ENCODE results near the gene SLC43A1. TPM values are rescaled to one million over a fixed set of nuclear protein-coding genes. Genes with fewer than 3 reads are reported as not detected.

Gene SLC43A1
- polyA plus RNA-seq (2013, experiment 1 of 4) = 1.4 TPM
- 0.71 TPM for polyA plus RNA-seq (2013, experiment 2 of 4)
- 1.3 TPM for polyA plus RNA-seq (2013, experiment 3 of 4)
- 1.5 TPM for polyA plus RNA-seq (2013, experiment 4 of 4)

DNA sequence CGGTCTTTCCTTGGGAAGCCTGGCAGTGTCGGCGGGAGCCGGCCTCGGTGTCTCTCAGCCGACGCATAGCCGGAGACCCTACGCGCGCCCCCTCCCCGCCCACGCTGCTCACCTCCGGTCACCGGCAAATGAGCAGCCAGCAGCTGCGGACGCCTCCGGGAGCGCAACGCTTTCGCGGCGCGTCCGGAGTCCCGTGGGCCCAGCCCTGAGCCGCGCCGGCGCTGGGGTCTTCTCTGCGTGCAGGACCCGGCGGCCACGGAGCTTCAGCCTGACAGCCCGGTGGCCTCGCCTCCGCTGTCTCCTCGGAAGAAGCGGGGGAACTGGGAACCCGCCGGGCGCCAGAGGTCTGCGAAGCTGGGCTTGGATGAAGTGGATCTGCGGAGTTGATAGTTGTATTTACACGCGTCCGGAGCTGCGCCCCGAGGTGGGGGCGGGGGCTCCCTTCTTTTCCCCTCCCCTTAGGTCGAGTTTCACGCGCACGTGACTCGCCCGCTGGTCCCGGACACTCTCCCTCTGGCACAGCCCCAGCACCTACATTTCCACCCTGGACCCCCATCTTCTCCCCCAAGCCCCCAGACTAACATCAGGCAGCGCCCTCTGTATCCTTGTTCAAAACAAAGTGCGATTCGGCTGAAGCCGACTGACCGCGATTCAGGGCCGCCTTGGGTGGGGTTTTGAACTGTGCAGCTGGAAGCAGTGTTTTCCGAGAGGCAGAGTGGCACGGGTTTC, at the start of gene SLC43A1:
SLC43A1 (minus strand) TSS at position 371 of the 729 bp plus-strand sequence. CDS start 1,591 bp downstream, outside the sequence.
- Histone ChIP-seq H3K9me3 (ENCODE audit: control insufficient read depth, low read length) (no peaks in the 10 kb centered on the region), H3K4me3 (ENCODE audit: insufficient read depth, low read depth, low read length) (peak within 1 kb of the TSS; percentile 43), H3K4me1 (ENCODE audit: control insufficient read depth, insufficient read depth, low read length) (peaks cover 12% of the 10 kb centered on the region), H3K27me3 (ENCODE audit: control insufficient read depth, insufficient read depth, low read length, poor library complexity, severe bottlenecking) (peaks cover 58% of the 10 kb centered on the region), H3K27ac (ENCODE audit: insufficient read depth, low read depth, low read length, poor library complexity, severe bottlenecking) (no peak within 1 kb of the TSS), H3K36me3 (ENCODE audit: control insufficient read depth, insufficient read depth, low read length) (no peaks in the 10 kb centered on the region)
- WGBS, 2 experiments = 0% methylated on average over 66 of the region's 66 CpGs

DNA sequence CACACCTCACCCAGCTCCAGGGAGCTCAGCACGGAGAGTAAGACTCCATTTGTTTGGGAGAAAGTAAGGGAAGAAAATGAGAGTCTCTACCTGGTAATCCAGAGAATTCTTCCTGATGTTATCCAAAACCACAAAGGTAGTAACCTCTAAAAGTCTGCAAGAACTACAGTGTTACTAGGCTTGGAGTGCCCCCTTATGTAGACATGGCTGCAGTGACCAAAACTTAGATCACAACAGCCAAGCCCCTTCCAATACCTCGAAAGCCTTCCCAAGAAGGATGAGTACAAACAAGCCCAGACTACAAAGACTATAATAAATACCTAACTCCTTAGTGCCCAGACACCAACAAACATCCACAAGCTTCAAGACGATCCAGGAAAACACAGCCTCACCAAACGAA, 47.1 kb upstream of the SLC43A1 start:
- Histone ChIP-seq H3K36me3 (ENCODE audit: control insufficient read depth, insufficient read depth, low read length) (peaks cover 11% of the 10 kb centered on the region), H3K4me3 (ENCODE audit: insufficient read depth, low read depth, low read length) (no peak overlapping the region), H3K9me3 (ENCODE audit: control insufficient read depth, low read length) (no peaks in the 10 kb centered on the region), H3K27ac (ENCODE audit: insufficient read depth, low read depth, low read length, poor library complexity, severe bottlenecking) (no peak overlapping the region), H3K27me3 (ENCODE audit: control insufficient read depth, insufficient read depth, low read length, poor library complexity, severe bottlenecking) (no peaks in the 10 kb centered on the region), H3K4me1 (ENCODE audit: control insufficient read depth, insufficient read depth, low read length) (peaks cover 7% of the 10 kb centered on the region)
- WGBS, 2 experiments = 72 to 79% methylated on average over 4 of the region's 4 CpGs

DNA sequence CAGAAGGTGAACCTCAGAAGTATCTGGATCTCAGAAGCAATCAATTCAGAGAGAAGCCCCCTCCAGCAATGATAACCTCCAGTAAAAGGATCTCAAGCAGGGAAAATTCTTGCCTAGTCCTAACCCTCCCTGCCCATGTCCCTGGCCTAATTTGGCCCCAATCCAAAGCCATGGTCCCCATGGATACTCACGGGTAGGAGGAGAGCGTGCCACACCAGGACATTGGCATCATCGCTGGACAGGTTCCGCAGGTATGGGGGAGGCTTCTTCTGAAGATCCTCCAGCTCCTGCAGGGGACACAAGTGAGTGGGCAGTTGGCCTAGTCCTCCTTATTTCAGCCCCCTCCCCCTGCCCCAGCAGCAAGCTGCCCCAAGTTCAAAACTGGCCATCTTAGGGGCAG, 44.6 kb upstream of the SLC43A1 start:
- Histone ChIP-seq H3K27me3 (ENCODE audit: control insufficient read depth, insufficient read depth, low read length, poor library complexity, severe bottlenecking) (no peaks in the 10 kb centered on the region), H3K4me3 (ENCODE audit: insufficient read depth, low read depth, low read length) (no peak overlapping the region), H3K27ac (ENCODE audit: insufficient read depth, low read depth, low read length, poor library complexity, severe bottlenecking) (no peak overlapping the region), H3K9me3 (ENCODE audit: control insufficient read depth, low read length) (no peaks in the 10 kb centered on the region), H3K4me1 (ENCODE audit: control insufficient read depth, insufficient read depth, low read length) (no peaks in the 10 kb centered on the region), H3K36me3 (ENCODE audit: control insufficient read depth, insufficient read depth, low read length) (peaks cover 30% of the 10 kb centered on the region)
- 95 to 97% methylated on average over 4 of the region's 4 CpGs for WGBS, 2 experiments

DNA sequence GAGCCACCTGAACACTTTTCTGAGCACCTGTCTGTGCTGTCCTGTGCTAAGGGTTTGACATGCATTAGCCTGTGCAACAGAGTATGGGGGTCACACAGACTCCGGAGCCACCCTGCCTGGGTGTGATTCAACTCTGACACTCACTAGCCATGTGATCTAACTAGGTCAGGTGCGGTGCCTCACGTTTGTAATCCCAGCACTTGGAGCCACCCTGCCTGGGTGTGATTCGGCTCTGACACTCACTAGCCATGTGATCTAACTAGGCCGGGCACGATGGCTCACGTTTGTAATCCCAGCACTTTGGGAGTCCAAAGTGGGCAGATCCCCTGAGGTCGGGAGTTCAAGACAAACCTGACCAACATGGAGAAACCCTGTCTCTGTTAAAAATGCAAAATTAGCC, 40.5 kb upstream of the SLC43A1 start:
- H3K27me3 ChIP-seq (ENCODE audit: control insufficient read depth, insufficient read depth, low read length, poor library complexity, severe bottlenecking) = no peaks in the 10 kb centered on the region
- no peak overlapping the region for H3K27ac ChIP-seq (ENCODE audit: insufficient read depth, low read depth, low read length, poor library complexity, severe bottlenecking)
- peaks cover 49% of the 10 kb centered on the region for H3K36me3 ChIP-seq (ENCODE audit: control insufficient read depth, insufficient read depth, low read length)
- no peaks in the 10 kb centered on the region for H3K9me3 ChIP-seq (ENCODE audit: control insufficient read depth, low read length)
- 92 to 93% methylated on average over 8 of the region's 8 CpGs for WGBS, 2 experiments
- H3K4me1 ChIP-seq (ENCODE audit: control insufficient read depth, insufficient read depth, low read length) = no peaks in the 10 kb centered on the region
- H3K4me3 ChIP-seq (ENCODE audit: insufficient read depth, low read depth, low read length) = no peak overlapping the region

DNA sequence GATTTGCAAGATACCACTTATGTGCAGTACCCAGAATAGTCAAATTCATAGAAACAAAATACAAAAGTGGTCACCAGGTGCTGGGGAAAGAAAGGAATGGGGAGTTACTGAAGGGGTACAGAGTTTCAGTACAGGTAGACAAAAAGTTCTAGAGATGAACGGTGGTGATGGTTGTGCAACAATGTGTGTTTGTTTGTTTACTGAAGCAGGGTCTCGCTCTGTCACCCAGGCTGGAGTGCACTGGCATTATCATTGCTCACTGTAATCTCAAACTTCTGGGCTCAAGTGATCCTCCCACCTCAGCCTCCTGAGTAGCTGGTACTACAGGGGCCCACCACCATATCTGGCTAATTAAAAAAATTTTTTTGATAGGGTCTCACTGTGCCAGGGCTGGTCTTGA, 39.9 kb upstream of the SLC43A1 start:
- Histone ChIP-seq H3K4me3 (ENCODE audit: insufficient read depth, low read depth, low read length) (no peak overlapping the region), H3K4me1 (ENCODE audit: control insufficient read depth, insufficient read depth, low read length) (no peaks in the 10 kb centered on the region), H3K27ac (ENCODE audit: insufficient read depth, low read depth, low read length, poor library complexity, severe bottlenecking) (no peak overlapping the region), H3K36me3 (ENCODE audit: control insufficient read depth, insufficient read depth, low read length) (peaks cover 50% of the 10 kb centered on the region), H3K27me3 (ENCODE audit: control insufficient read depth, insufficient read depth, low read length, poor library complexity, severe bottlenecking) (no peaks in the 10 kb centered on the region), H3K9me3 (ENCODE audit: control insufficient read depth, low read length) (no peaks in the 10 kb centered on the region)
- WGBS, 2 experiments = 90 to 100% methylated on average over 2 of the region's 2 CpGs

DNA sequence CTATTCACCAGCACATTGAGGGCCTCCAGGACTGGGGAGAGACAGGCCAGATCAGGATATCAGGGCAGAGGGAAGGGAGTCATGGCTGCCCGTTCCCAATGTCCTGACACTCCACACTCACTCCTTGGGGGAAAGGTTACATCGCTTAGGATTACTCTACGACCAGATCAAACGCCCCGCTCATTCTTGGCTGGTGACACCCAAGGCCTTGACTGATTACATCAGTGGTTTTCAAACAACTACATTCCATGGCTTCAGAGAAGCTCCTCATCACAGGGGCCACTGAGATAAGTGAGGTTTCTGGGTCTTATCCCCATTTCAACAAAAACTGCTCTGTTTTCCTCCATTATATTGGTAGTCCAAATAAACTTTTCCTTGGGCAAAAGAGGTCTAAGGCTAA, 37.0 kb upstream of the SLC43A1 start:
- H3K4me1 ChIP-seq (ENCODE audit: control insufficient read depth, insufficient read depth, low read length) = peaks cover 2% of the 10 kb centered on the region
- no peaks in the 10 kb centered on the region for H3K9me3 ChIP-seq (ENCODE audit: control insufficient read depth, low read length)
- H3K27ac ChIP-seq (ENCODE audit: insufficient read depth, low read depth, low read length, poor library complexity, severe bottlenecking) = no peak overlapping the region
- no peaks in the 10 kb centered on the region for H3K27me3 ChIP-seq (ENCODE audit: control insufficient read depth, insufficient read depth, low read length, poor library complexity, severe bottlenecking)
- H3K36me3 ChIP-seq (ENCODE audit: control insufficient read depth, insufficient read depth, low read length) = peaks cover 46% of the 10 kb centered on the region
- 90 to 95% methylated on average over 5 of the region's 5 CpGs for WGBS, 2 experiments
- no peak overlapping the region for H3K4me3 ChIP-seq (ENCODE audit: insufficient read depth, low read depth, low read length)

DNA sequence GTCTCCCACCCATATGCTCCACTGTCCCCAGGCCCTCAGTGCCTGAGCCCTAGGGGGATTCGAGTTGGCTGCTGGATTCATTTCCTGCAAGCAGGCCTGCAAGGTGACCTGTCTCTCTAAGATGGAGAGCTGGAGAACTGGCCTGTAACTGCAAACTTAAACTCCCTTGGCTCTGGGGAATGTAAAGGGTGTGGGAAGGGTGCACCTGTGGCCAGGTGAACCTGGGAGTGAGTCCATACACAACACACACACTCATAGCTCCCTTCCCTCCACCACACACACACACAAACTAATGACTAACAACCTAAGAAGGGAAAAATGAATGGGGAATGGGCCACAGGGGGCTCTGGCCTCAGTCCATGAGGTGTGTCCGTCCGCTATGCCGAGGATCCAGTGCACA, 36.4 kb upstream of the SLC43A1 start:
- Histone ChIP-seq H3K27ac (ENCODE audit: insufficient read depth, low read depth, low read length, poor library complexity, severe bottlenecking) (no peak overlapping the region), H3K4me1 (ENCODE audit: control insufficient read depth, insufficient read depth, low read length) (peaks cover 3% of the 10 kb centered on the region), H3K36me3 (ENCODE audit: control insufficient read depth, insufficient read depth, low read length) (peaks cover 42% of the 10 kb centered on the region), H3K27me3 (ENCODE audit: control insufficient read depth, insufficient read depth, low read length, poor library complexity, severe bottlenecking) (no peaks in the 10 kb centered on the region), H3K4me3 (ENCODE audit: insufficient read depth, low read depth, low read length) (no peak overlapping the region), H3K9me3 (ENCODE audit: control insufficient read depth, low read length) (no peaks in the 10 kb centered on the region)
- WGBS, 2 experiments = 96 to 97% methylated on average over 4 of the region's 4 CpGs

DNA sequence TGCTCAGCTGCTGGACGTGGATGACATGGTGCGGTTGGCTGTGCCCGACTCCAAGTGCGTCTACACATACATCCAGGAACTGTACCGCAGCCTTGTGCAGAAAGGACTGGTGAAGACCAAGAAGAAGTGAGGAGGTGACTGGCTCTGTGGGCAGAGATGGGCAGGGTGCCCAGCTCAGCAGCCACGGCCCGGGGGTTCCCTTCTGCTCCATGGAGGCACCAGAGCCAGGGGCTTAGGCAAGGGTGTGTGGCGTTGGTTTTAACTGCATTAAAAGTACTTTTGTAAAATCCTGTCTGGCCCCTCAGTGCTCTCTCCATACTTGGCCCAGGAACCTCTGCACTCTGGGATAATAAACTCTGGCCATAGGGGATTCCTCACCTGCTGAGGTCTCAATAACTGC, 34.5 kb upstream of the SLC43A1 start:
- Histone ChIP-seq H3K27me3 (ENCODE audit: control insufficient read depth, insufficient read depth, low read length, poor library complexity, severe bottlenecking) (no peaks in the 10 kb centered on the region), H3K9me3 (ENCODE audit: control insufficient read depth, low read length) (no peaks in the 10 kb centered on the region), H3K4me3 (ENCODE audit: insufficient read depth, low read depth, low read length) (no peak overlapping the region), H3K27ac (ENCODE audit: insufficient read depth, low read depth, low read length, poor library complexity, severe bottlenecking) (no peak overlapping the region), H3K36me3 (ENCODE audit: control insufficient read depth, insufficient read depth, low read length) (peaks cover 26% of the 10 kb centered on the region), H3K4me1 (ENCODE audit: control insufficient read depth, insufficient read depth, low read length) (peaks cover 3% of the 10 kb centered on the region)
- 88 to 89% methylated on average over 8 of the region's 8 CpGs for WGBS, 2 experiments

DNA sequence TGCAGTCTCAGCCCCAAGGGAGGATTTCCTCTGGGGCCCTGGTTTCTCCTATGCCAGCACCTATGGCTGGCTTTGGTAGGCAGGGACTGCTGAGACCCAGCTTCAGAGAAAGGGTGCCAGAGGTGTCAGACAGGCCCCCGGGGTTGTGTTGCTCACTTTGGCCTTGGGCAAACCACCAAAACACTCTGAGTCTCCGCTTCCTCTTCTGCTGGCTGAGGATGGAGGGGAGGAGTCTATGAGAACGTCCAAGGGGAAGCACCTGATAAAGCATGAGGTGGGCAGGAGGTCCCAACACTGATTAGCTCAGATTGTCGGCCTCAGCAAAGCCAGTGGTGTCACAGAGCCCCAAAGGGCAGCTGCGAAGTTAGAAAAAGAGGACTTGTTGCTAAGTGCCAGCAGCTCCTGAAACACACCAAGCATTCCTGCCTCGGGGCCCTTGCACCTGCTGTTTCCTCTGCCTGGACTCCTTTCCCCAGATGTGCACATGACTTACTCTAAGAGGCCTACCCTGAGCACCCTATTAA, 32.4 kb upstream of the SLC43A1 start:
- peaks cover 3% of the 10 kb centered on the region for H3K4me1 ChIP-seq (ENCODE audit: control insufficient read depth, insufficient read depth, low read length)
- H3K27me3 ChIP-seq (ENCODE audit: control insufficient read depth, insufficient read depth, low read length, poor library complexity, severe bottlenecking) = no peaks in the 10 kb centered on the region
- WGBS, 2 experiments = 92 to 94% methylated on average over 6 of the region's 6 CpGs
- H3K4me3 ChIP-seq (ENCODE audit: insufficient read depth, low read depth, low read length) = no peak overlapping the region
- no peak overlapping the region for H3K27ac ChIP-seq (ENCODE audit: insufficient read depth, low read depth, low read length, poor library complexity, severe bottlenecking)
- H3K36me3 ChIP-seq (ENCODE audit: control insufficient read depth, insufficient read depth, low read length) = peaks cover 11% of the 10 kb centered on the region
- H3K9me3 ChIP-seq (ENCODE audit: control insufficient read depth, low read length) = no peaks in the 10 kb centered on the region

DNA sequence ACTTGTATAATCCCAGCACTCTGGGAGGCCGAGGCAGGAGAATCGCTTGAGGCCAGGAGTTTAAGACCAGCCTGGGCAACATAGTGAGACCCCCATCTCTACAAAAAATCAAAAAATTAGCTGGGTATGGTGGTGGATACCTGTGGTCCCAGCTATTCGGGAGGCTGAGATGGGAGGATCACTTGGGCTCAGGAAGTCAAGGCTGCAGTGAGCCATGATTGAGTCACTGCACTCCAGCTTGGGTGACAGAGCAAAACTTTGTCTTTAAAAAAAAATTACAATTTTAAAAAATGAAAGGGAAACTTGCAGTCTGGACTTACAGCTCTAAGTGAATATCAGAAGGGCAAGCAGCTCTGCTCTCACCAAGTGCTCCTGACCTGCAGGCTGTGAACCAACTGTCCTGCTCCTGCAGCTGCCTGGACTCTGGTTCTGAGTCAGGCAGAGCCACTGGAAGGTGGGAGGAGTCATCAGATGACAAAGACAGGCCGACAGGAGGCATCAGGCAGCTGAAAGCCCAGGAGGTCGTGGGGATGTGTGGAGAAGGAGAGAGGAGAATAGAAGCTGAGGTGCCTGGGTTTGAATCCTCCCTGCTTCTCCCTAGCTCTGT, 31.5 kb upstream of the SLC43A1 start:
- Histone ChIP-seq H3K27me3 (ENCODE audit: control insufficient read depth, insufficient read depth, low read length, poor library complexity, severe bottlenecking) (no peaks in the 10 kb centered on the region), H3K9me3 (ENCODE audit: control insufficient read depth, low read length) (no peaks in the 10 kb centered on the region), H3K4me3 (ENCODE audit: insufficient read depth, low read depth, low read length) (no peak overlapping the region), H3K27ac (ENCODE audit: insufficient read depth, low read depth, low read length, poor library complexity, severe bottlenecking) (peak overlapping the region; percentile 8), H3K36me3 (ENCODE audit: control insufficient read depth, insufficient read depth, low read length) (peaks cover 8% of the 10 kb centered on the region), H3K4me1 (ENCODE audit: control insufficient read depth, insufficient read depth, low read length) (peaks cover 3% of the 10 kb centered on the region)
- 55 to 57% methylated on average over 5 of the region's 5 CpGs for WGBS, 2 experiments

All from ectodermal cell (in vitro differentiated cells).